Neural progenitor cell (in vitro differentiated cells): ENCODE data around the gene FAM131C. TPM values are rescaled to one million over a fixed set of nuclear protein-coding genes. Genes with fewer than 3 reads are reported as not detected.
"Not testable (repeated sequence)": the region's sequence is repeated elsewhere in the genome, so short reads cannot be mapped to it uniquely, and the experiment has no call there.

Experiments used
- DNase-seq: peaks from one replicate; pipeline ENCODE4 v3.0.0-alpha.2; 2016; ENCODE audit warnings: low spot score
- H2AFZ ChIP-seq: fragments of 200-600 bp; sonication (generic); replicated peaks from 2 replicates; pipeline ENCODE4 v1.6.1; 2016; ENCODE audit warnings: antibody characterized with exemption
- H3F3A ChIP-seq: fragments of 200-600 bp; sonication (generic); 2 replicates; pipeline ENCODE4 v1.6.1; 2016; ENCODE audit warnings: antibody characterized with exemption, low read depth
- H3K27ac ChIP-seq: fragments of 200-600 bp; sonication (generic); 2 replicates; pipeline ENCODE4 v1.5.1; 2016; ENCODE audit warnings: mild to moderate bottlenecking
- H3K27me3 ChIP-seq: fragments of 200-600 bp; sonication (generic); 2 replicates; pipeline ENCODE4 v1.6.1; 2016; ENCODE audit warnings: mild to moderate bottlenecking, moderate library complexity
- H3K36me3 ChIP-seq: fragments of 200-600 bp; sonication (generic); 2 replicates; pipeline ENCODE4 v1.5.1; 2016
- H3K4me1 ChIP-seq: fragments of 200-600 bp; sonication (generic); 2 replicates; pipeline ENCODE4 v1.6.1; 2016; ENCODE audit warnings: mixed run types
- H3K4me2 ChIP-seq: fragments of 200-600 bp; sonication (generic); 2 replicates; pipeline ENCODE4 v1.6.1; 2016
- H3K4me3 ChIP-seq: fragments of 200-600 bp; sonication (generic); 2 replicates; pipeline ENCODE4 v1.5.1; 2016
- H3K79me2 ChIP-seq: fragments of 200-600 bp; sonication (generic); 2 replicates; pipeline ENCODE4 v1.6.1; 2016; ENCODE audit warnings: low read depth
- H3K9ac ChIP-seq: fragments of 200-600 bp; sonication (generic); 2 replicates; pipeline ENCODE4 v1.6.1; 2016
- H3K9me3 ChIP-seq: fragments of 200-600 bp; sonication (generic); 2 replicates; pipeline ENCODE4 v1.5.1; 2016; ENCODE audit warnings: low read depth
- H4K20me1 ChIP-seq: fragments of 200-600 bp; sonication (generic); 2 replicates; pipeline ENCODE4 v1.6.1; 2016; ENCODE audit warnings: low read depth
- H3K27ac Mint-ChIP-seq: 3 replicates; pipeline ENCODE4 v1.8.0; 2021; ENCODE audit warnings: mixed read lengths
- H3K27me3 Mint-ChIP-seq: 2 replicates; pipeline ENCODE4 v1.8.0; 2022; ENCODE audit warnings: low read depth, mild to moderate bottlenecking, inconsistent platforms, moderate library complexity, mixed read lengths; ENCODE audit not compliant: insufficient read depth
- H3K36me3 Mint-ChIP-seq: 3 replicates; pipeline ENCODE4 v1.8.0; 2021; ENCODE audit warnings: mixed read lengths
- H3K4me1 Mint-ChIP-seq: 3 replicates; pipeline ENCODE4 v1.8.0; 2021; ENCODE audit warnings: mixed read lengths
- H3K4me3 Mint-ChIP-seq: 3 replicates; pipeline ENCODE4 v1.8.0; 2021; ENCODE audit warnings: mild to moderate bottlenecking, moderate library complexity, mixed read lengths
- H3K9me3 Mint-ChIP-seq: 3 replicates; pipeline ENCODE4 v1.8.0; 2020; ENCODE audit warnings: mixed read lengths
- CTCF ChIP-seq: fragments of 200-600 bp; sonication (generic); IDR thresholded peaks from 2 replicates; pipeline ENCODE4 v1.5.1; 2017; ENCODE audit warnings: antibody characterized with exemption, mild to moderate bottlenecking
- EZH2 ChIP-seq: fragments of 200-600 bp; sonication (generic); IDR thresholded peaks from 2 replicates; pipeline ENCODE4 v1.6.1; 2017; ENCODE audit warnings: antibody characterized with exemption, mild to moderate bottlenecking, moderate library complexity
- EZH2phosphoT487 ChIP-seq: fragments of 200-600 bp; sonication (generic); IDR thresholded peaks from 2 replicates; pipeline ENCODE4 v1.6.1; 2017; ENCODE audit warnings: antibody characterized with exemption
- total RNA-seq: library from RNA; depleted of rRNA; stranded (reverse); fragments of >200 nt; gene quantifications from 2 replicates; pipeline ENCODE4 v1.2.3, GENCODE V29; 2015; ENCODE audit warnings: low replicate concordance

Gene FAM131C
- total RNA-seq, 1 donor from 2014 or later, result 0.13 TPM

GRCh38 chr1:16032388-16033102 is 40.9 kb downstream of the FAM131C start:
- Mint-ChIP-seq H3K9me3 (no peaks in the 10 kb centered on the region), H3K27ac (peak overlapping the region; percentile 83), H3K4me3 (peak overlapping the region; percentile 41), H3K4me1 (peaks cover 10% of the 10 kb centered on the region), H3K27me3 (peaks cover 14% of the 10 kb centered on the region), H3K36me3 (no peaks in the 10 kb centered on the region)
- no peaks in the 10 kb centered on the region for H3K9me3 ChIP-seq
- no peak overlapping the region for H3K4me2 ChIP-seq
- H3K4me1 ChIP-seq, result no peaks in the 10 kb centered on the region
- H3F3A ChIP-seq, result no peaks in the 10 kb centered on the region
- H3K4me3 ChIP-seq, result no peak overlapping the region
- H3K36me3 ChIP-seq, result no peaks in the 10 kb centered on the region
- no peak overlapping the region for H3K27ac ChIP-seq
- H3K9ac ChIP-seq, result no peak overlapping the region
- no peak overlapping the region for H2AFZ ChIP-seq
- DNase-seq, result peak; percentile 97
- no peaks in the 10 kb centered on the region for H4K20me1 ChIP-seq
- no peaks in the 10 kb centered on the region for H3K79me2 ChIP-seq
- TF ChIP-seq EZH2phosphoT487, result no peak
- TF ChIP-seq CTCF, result peak; percentile 79
- no peaks in the 10 kb centered on the region for H3K27me3 ChIP-seq

- Mint-ChIP-seq H3K4me1 (peaks cover 11% of the 10 kb centered on the region), H3K36me3 (no peaks in the 10 kb centered on the region), H3K27ac (no peak overlapping the region), H3K4me3 (no peak overlapping the region), H3K9me3 (no peaks in the 10 kb centered on the region), H3K27me3 (peaks cover 12% of the 10 kb centered on the region)
- no peak overlapping the region for H3K9ac ChIP-seq
- no peak overlapping the region for H3K4me2 ChIP-seq
- H3K4me3 ChIP-seq, result no peak overlapping the region
- H3F3A ChIP-seq, result no peaks in the 10 kb centered on the region
- no peak for TF ChIP-seq CTCF
- no peak for TF ChIP-seq EZH2
- no peaks in the 10 kb centered on the region for H3K9me3 ChIP-seq
- H4K20me1 ChIP-seq, result no peaks in the 10 kb centered on the region
- peaks cover 7% of the 10 kb centered on the region for H3K4me1 ChIP-seq
- no peak for DNase-seq
- no peaks in the 10 kb centered on the region for H3K36me3 ChIP-seq
- H3K79me2 ChIP-seq, result no peaks in the 10 kb centered on the region
- peaks cover 8% of the 10 kb centered on the region for H3K27me3 ChIP-seq
- no peak overlapping the region for H2AFZ ChIP-seq
- no peak overlapping the region for H3K27ac ChIP-seq
Observed at GRCh38 chr1:16031551-16031950, 41.9 kb downstream of the FAM131C start.

GRCh38 chr1:16029288-16029687 is 44.2 kb downstream of the FAM131C start:
- Histone ChIP-seq H3K9me3 (no peaks in the 10 kb centered on the region), H3K4me3 (no peak overlapping the region), H3K36me3 (no peaks in the 10 kb centered on the region), H3K27me3 (peaks cover 23% of the 10 kb centered on the region), H3F3A (no peaks in the 10 kb centered on the region), H4K20me1 (no peaks in the 10 kb centered on the region), H3K4me2 (no peak overlapping the region), H3K27ac (no peak overlapping the region), H3K9ac (no peak overlapping the region), H3K79me2 (no peaks in the 10 kb centered on the region), H3K4me1 (peaks cover 7% of the 10 kb centered on the region), H2AFZ (no peak overlapping the region)
- no peak for DNase-seq
- peaks cover 12% of the 10 kb centered on the region for H3K27me3 Mint-ChIP-seq
- no peaks in the 10 kb centered on the region for H3K36me3 Mint-ChIP-seq
- peaks cover 11% of the 10 kb centered on the region for H3K4me1 Mint-ChIP-seq
- H3K27ac Mint-ChIP-seq, result no peak overlapping the region
- H3K9me3 Mint-ChIP-seq, result no peaks in the 10 kb centered on the region
- peak overlapping the region; percentile 53 for H3K4me3 Mint-ChIP-seq
- TF ChIP-seq EZH2phosphoT487, result no peak
- no peak for TF ChIP-seq CTCF
- TF ChIP-seq EZH2, result no peak

- H3K27ac Mint-ChIP-seq, H3K4me1 ChIP-seq, H3K79me2 ChIP-seq, DNase-seq, H3K4me3 Mint-ChIP-seq, H3K9ac ChIP-seq, H3K36me3 Mint-ChIP-seq, H3K27ac ChIP-seq, H3K36me3 ChIP-seq, H2AFZ ChIP-seq, H4K20me1 ChIP-seq, H3F3A ChIP-seq, H3K4me3 ChIP-seq, H3K4me2 ChIP-seq, H3K9me3 ChIP-seq, H3K9me3 Mint-ChIP-seq: not testable (repeated sequence)
- H3K27me3 ChIP-seq, result peaks cover 23% of the 10 kb centered on the region
- peaks cover 12% of the 10 kb centered on the region for H3K27me3 Mint-ChIP-seq
- H3K4me1 Mint-ChIP-seq, result peaks cover 11% of the 10 kb centered on the region
Observed at GRCh38 chr1:16029003-16029268, 44.5 kb downstream of the FAM131C start.
